ENCODE results near the gene PRKN.
"Not testable (repeated sequence)": the region's sequence is repeated elsewhere in the genome, so short reads cannot be mapped to it uniquely, and the experiment has no call there.

Gene PRKN

GRCh38 chr6:161316531-161316930 is 1411.0 kb downstream of the PRKN start:
- H4K20me1 ChIP-seq (ENCODE audit: insufficient read depth, low read length), result no peaks in the 10 kb centered on the region
- H3K4me3 ChIP-seq (ENCODE audit: low read depth, low read length, poor library complexity, severe bottlenecking), result no peak overlapping the region
- no peaks in the 10 kb centered on the region for H3F3A ChIP-seq (ENCODE audit: insufficient read depth, low read length)
- H3K9me3 ChIP-seq (ENCODE audit: low read length), result no peaks in the 10 kb centered on the region
- H3K9me2 ChIP-seq (ENCODE audit: low read depth, low read length), result no peaks in the 10 kb centered on the region
- no peaks in the 10 kb centered on the region for H3K79me2 ChIP-seq (ENCODE audit: insufficient read depth, low read length)
- no peak overlapping the region for H2AFZ ChIP-seq (ENCODE audit: low read length)
- H3K27ac ChIP-seq (ENCODE audit: low read depth, low read length, poor library complexity, severe bottlenecking), result no peak overlapping the region
- TF ChIP-seq CTCF (IDR thresholded peaks at IDR 0.05; ENCODE audit: low read length) (no peak), EZH2 (IDR thresholded peaks at IDR 0.05; ENCODE audit: borderline replicate concordance, low read length) (no peak)
- no peaks in the 10 kb centered on the region for H3K36me3 ChIP-seq (ENCODE audit: insufficient read depth, low read length)
- no peaks in the 10 kb centered on the region for H3K27me3 ChIP-seq (ENCODE audit: insufficient read depth, low read length)
- no peak overlapping the region for H3K4me2 ChIP-seq (ENCODE audit: low read length)
- no peaks in the 10 kb centered on the region for H3K4me1 ChIP-seq (ENCODE audit: insufficient read depth, low read length, severe bottlenecking)
- H3K9ac ChIP-seq (ENCODE audit: low read length), result no peak overlapping the region

- not testable (repeated sequence) for H3K9ac ChIP-seq (ENCODE audit: low read length); H3K4me3 ChIP-seq (ENCODE audit: low read depth, low read length, poor library complexity, severe bottlenecking); H4K20me1 ChIP-seq (ENCODE audit: insufficient read depth, low read length); H3K9me2 ChIP-seq (ENCODE audit: low read depth, low read length); H3K9me3 ChIP-seq (ENCODE audit: low read length); H3K4me1 ChIP-seq (ENCODE audit: insufficient read depth, low read length, severe bottlenecking); H3K36me3 ChIP-seq (ENCODE audit: insufficient read depth, low read length); H3K79me2 ChIP-seq (ENCODE audit: insufficient read depth, low read length); H3F3A ChIP-seq (ENCODE audit: insufficient read depth, low read length); H3K27me3 ChIP-seq (ENCODE audit: insufficient read depth, low read length); H3K4me2 ChIP-seq (ENCODE audit: low read length); H3K27ac ChIP-seq (ENCODE audit: low read depth, low read length, poor library complexity, severe bottlenecking); H2AFZ ChIP-seq (ENCODE audit: low read length)
Measured at GRCh38 chr6:161315246-161315917, 1412.2 kb downstream of the PRKN start.

GRCh38 chr6:161314541-161315245 is 1412.9 kb downstream of the PRKN start:
- H3K27me3 ChIP-seq (ENCODE audit: insufficient read depth, low read length); H3K4me3 ChIP-seq (ENCODE audit: low read depth, low read length, poor library complexity, severe bottlenecking); H3K27ac ChIP-seq (ENCODE audit: low read depth, low read length, poor library complexity, severe bottlenecking); H3K79me2 ChIP-seq (ENCODE audit: insufficient read depth, low read length); H3K9ac ChIP-seq (ENCODE audit: low read length); H3K36me3 ChIP-seq (ENCODE audit: insufficient read depth, low read length); H3K9me3 ChIP-seq (ENCODE audit: low read length); H3K4me2 ChIP-seq (ENCODE audit: low read length); H3K4me1 ChIP-seq (ENCODE audit: insufficient read depth, low read length, severe bottlenecking); H2AFZ ChIP-seq (ENCODE audit: low read length); H4K20me1 ChIP-seq (ENCODE audit: insufficient read depth, low read length); H3K9me2 ChIP-seq (ENCODE audit: low read depth, low read length); H3F3A ChIP-seq (ENCODE audit: insufficient read depth, low read length): not testable (repeated sequence)

GRCh38 chr6:161313940-161314509 is 1413.5 kb downstream of the PRKN start:
- Histone ChIP-seq H3K4me1 (ENCODE audit: insufficient read depth, low read length, severe bottlenecking) (no peaks in the 10 kb centered on the region), H3K79me2 (ENCODE audit: insufficient read depth, low read length) (no peaks in the 10 kb centered on the region), H3K9me3 (ENCODE audit: low read length) (no peaks in the 10 kb centered on the region), H2AFZ (ENCODE audit: low read length) (no peak overlapping the region), H3K4me3 (ENCODE audit: low read depth, low read length, poor library complexity, severe bottlenecking) (no peak overlapping the region), H3K27ac (ENCODE audit: low read depth, low read length, poor library complexity, severe bottlenecking) (no peak overlapping the region), H3K36me3 (ENCODE audit: insufficient read depth, low read length) (no peaks in the 10 kb centered on the region), H3K9ac (ENCODE audit: low read length) (no peak overlapping the region), H3K9me2 (ENCODE audit: low read depth, low read length) (no peaks in the 10 kb centered on the region), H4K20me1 (ENCODE audit: insufficient read depth, low read length) (no peaks in the 10 kb centered on the region), H3F3A (ENCODE audit: insufficient read depth, low read length) (no peaks in the 10 kb centered on the region), H3K27me3 (ENCODE audit: insufficient read depth, low read length) (no peaks in the 10 kb centered on the region), H3K4me2 (ENCODE audit: low read length) (no peak overlapping the region)
- TF ChIP-seq CTCF (IDR thresholded peaks at IDR 0.05; ENCODE audit: low read length) (no peak), EZH2 (IDR thresholded peaks at IDR 0.05; ENCODE audit: borderline replicate concordance, low read length) (no peak)

GRCh38 chr6:161313475-161313874 is 1414.1 kb downstream of the PRKN start:
- H3K9ac ChIP-seq (ENCODE audit: low read length); H3K9me3 ChIP-seq (ENCODE audit: low read length); H3F3A ChIP-seq (ENCODE audit: insufficient read depth, low read length); H2AFZ ChIP-seq (ENCODE audit: low read length); H3K4me2 ChIP-seq (ENCODE audit: low read length); H3K4me3 ChIP-seq (ENCODE audit: low read depth, low read length, poor library complexity, severe bottlenecking); H3K79me2 ChIP-seq (ENCODE audit: insufficient read depth, low read length); H3K9me2 ChIP-seq (ENCODE audit: low read depth, low read length); H4K20me1 ChIP-seq (ENCODE audit: insufficient read depth, low read length); H3K36me3 ChIP-seq (ENCODE audit: insufficient read depth, low read length); H3K4me1 ChIP-seq (ENCODE audit: insufficient read depth, low read length, severe bottlenecking); H3K27me3 ChIP-seq (ENCODE audit: insufficient read depth, low read length); H3K27ac ChIP-seq (ENCODE audit: low read depth, low read length, poor library complexity, severe bottlenecking): not testable (repeated sequence)

- H3K9ac ChIP-seq (ENCODE audit: low read length); H4K20me1 ChIP-seq (ENCODE audit: insufficient read depth, low read length); H3K4me3 ChIP-seq (ENCODE audit: low read depth, low read length, poor library complexity, severe bottlenecking); H3K9me3 ChIP-seq (ENCODE audit: low read length); H3K9me2 ChIP-seq (ENCODE audit: low read depth, low read length); H3K4me1 ChIP-seq (ENCODE audit: insufficient read depth, low read length, severe bottlenecking); H3K4me2 ChIP-seq (ENCODE audit: low read length); H3K36me3 ChIP-seq (ENCODE audit: insufficient read depth, low read length); H3K79me2 ChIP-seq (ENCODE audit: insufficient read depth, low read length); H3F3A ChIP-seq (ENCODE audit: insufficient read depth, low read length); H2AFZ ChIP-seq (ENCODE audit: low read length); H3K27me3 ChIP-seq (ENCODE audit: insufficient read depth, low read length); H3K27ac ChIP-seq (ENCODE audit: low read depth, low read length, poor library complexity, severe bottlenecking): not testable (repeated sequence)
Measured at GRCh38 chr6:161309774-161310173, 1417.8 kb downstream of the PRKN start.

Data from OCI-LY1 (cell line).